Thyroid gland (tissue), 4 donors: Measurements from ENCODE around the gene GRPEL1. TPM values are rescaled to one million over a fixed set of nuclear protein-coding genes. Genes with fewer than 3 reads are reported as not detected.

Experiments used
- DNase-seq, 2 donors: peaks; one replicate each; pipeline ENCODE4 v3.0.0-alpha.2; 2019
- H3K27ac ChIP-seq, 3 donors: fragments of 200-600 bp; sonication (generic); 1 replicate in 2 of 3; 2 replicates in 1 of 3; pipeline ENCODE4 v1.5.1; 2016 to 2019; ENCODE audit warnings: mild to moderate bottlenecking in 1 of 3, moderate library complexity in 1 of 3
- H3K27me3 ChIP-seq: fragments of 200-600 bp; sonication (generic); one replicate; pipeline ENCODE4 v1.5.1; 2019
- H3K36me3 ChIP-seq, 2 donors: fragments of 200-600 bp; sonication (generic); one replicate each; pipeline ENCODE4 v1.5.1; 2016 to 2019
- H3K4me1 ChIP-seq, 2 donors: fragments of 200-600 bp; sonication (generic); one replicate each; pipeline ENCODE4 v1.5.1; 2017 to 2019
- H3K4me3 ChIP-seq, 3 donors: fragments of 200-600 bp; sonication (generic); replicated peaks in 1 of 3; 1 replicate in 2 of 3; 2 replicates in 1 of 3; pipeline ENCODE4 v1.5.1; 2016; ENCODE audit warnings: mild to moderate bottlenecking in 1 of 3
- H3K9me3 ChIP-seq: fragments of 200-600 bp; sonication (generic); one replicate; pipeline ENCODE4 v1.5.1; 2017
- CTCF ChIP-seq, 6 experiments: fragments of 200-600 bp in 3 of 6; fragments of 450-650 bp in 3 of 6; sonication (generic) in 3 of 6; IDR thresholded peaks; one replicate each; pipeline ENCODE4 v1.5.1; 2016 to 2019; ENCODE audit warnings: antibody characterized with exemption in 6 of 6, mild to moderate bottlenecking in 2 of 6, inconsistent platforms in 1 of 6, moderate library complexity in 1 of 6
- POLR2A ChIP-seq, 2 donors: fragments of 450-650 bp; IDR thresholded peaks; one replicate each; pipeline ENCODE4 v1.6.1; 2017; ENCODE audit warnings: antibody characterized with exemption in 2 of 2, mild to moderate bottlenecking in 2 of 2, moderate library complexity in 1 of 2
- WGBS, 2 donors: methylation state at CpG; one replicate each; pipeline ENCODE4 v1.1.5; 2017; 5-methylcytosine and 5-hydroxymethylcytosine counted together
- intact Hi-C: fragments of 100-400 bp; cut with DNase I; formaldehyde crosslinking; loops from one replicate; pipeline ENCODE4 v1.15.1; 2023
- total RNA-seq, 4 donors: library from RNA; depleted of rRNA; stranded (reverse); fragments of >200 nt; gene quantifications; one replicate each; pipeline ENCODE4 v1.2.3, GENCODE V29; 2016

GRPEL1 gene
- total RNA-seq, 4 donors from 2014 or later: 13.4 to 21.9 (median 17.5) TPM

- intact Hi-C loops: loop anchor here (10.0 kb wide), 1 partner anchor 171 kb away; the partner anchor contains the start of gene TBC1D14
- Histone ChIP-seq H3K9me3 (no peaks in the 10 kb centered on the region), H3K4me1 (no peaks in the 10 kb centered on the region), H3K4me3 (no peak overlapping the region), H3K27me3 (no peaks in the 10 kb centered on the region), H3K27ac (no peak overlapping the region), H3K36me3 (no peaks in the 10 kb centered on the region)
- WGBS, 2 donors: 82 to 88% methylated on average over 20 to 23 of the region's 25 CpGs
- DNase-seq: no peak
- TF ChIP-seq POLR2A (IDR thresholded peaks at IDR 0.05) (no peak), CTCF (IDR thresholded peaks at IDR 0.05) (no peak)
These were observed 8.3 kb upstream of the GRPEL1 start for GRCh38 chr4:7075962-7076695.

GRCh38 chr4:7074426-7074825, 6.6 kb upstream of the GRPEL1 start:
- intact Hi-C loops: loop anchor here (5.0 to 10.0 kb wide), 2 partner anchors 42 to 170 kb away; partner anchors contain the start of gene TBC1D14
- no peaks in the 10 kb centered on the region for H3K9me3 ChIP-seq

GRCh38 chr4:7073526-7074390, 5.9 kb upstream of the GRPEL1 start:
- Histone ChIP-seq H3K4me3 (no peak overlapping the region), H3K27me3 (no peaks in the 10 kb centered on the region), H3K9me3 (no peaks in the 10 kb centered on the region), H3K36me3 (no peaks in the 10 kb centered on the region), H3K27ac (no peak overlapping the region), H3K4me1 (peaks cover 4% of the 10 kb centered on the region in 2 donors)
- intact Hi-C loops: loop anchor here (5.0 to 10.0 kb wide), 2 partner anchors 41 to 169 kb away; partner anchors contain the start of gene TBC1D14
- no peak for TF ChIP-seq CTCF (IDR thresholded peaks at IDR 0.05)
- no peak for TF ChIP-seq POLR2A (IDR thresholded peaks at IDR 0.05)
- peak; percentile 17 to 30 for DNase-seq
- WGBS, 2 donors: 77 to 79% methylated on average over 10 to 18 of the region's 18 CpGs

More at GRCh38 chr4:7074426-7074825, 6.6 kb upstream of the GRPEL1 start:
- Histone ChIP-seq H3K27ac (no peak overlapping the region), H3K4me3 (no peak overlapping the region), H3K36me3 (no peaks in the 10 kb centered on the region), H3K4me1 (no peaks in the 10 kb centered on the region), H3K27me3 (no peaks in the 10 kb centered on the region)
- WGBS, 2 donors: 87 to 95% methylated on average over 6 to 9 of the region's 9 CpGs
- TF ChIP-seq CTCF (IDR thresholded peaks at IDR 0.05): no peak
- TF ChIP-seq POLR2A (IDR thresholded peaks at IDR 0.05): no peak
- DNase-seq: no peak

- no peak overlapping the region for H3K27ac ChIP-seq
- DNase-seq: no peak
- peaks cover 5 to 6% of the 10 kb centered on the region in 2 donors for H3K4me1 ChIP-seq
- 92 to 93% methylated on average over 12 to 14 of the region's 14 CpGs for WGBS, 2 donors
- intact Hi-C loops: loop anchor here (5.0 to 10.0 kb wide), 2 partner anchors 41 to 168 kb away; partner anchors contain the start of gene TBC1D14
- no peak for TF ChIP-seq POLR2A (IDR thresholded peaks at IDR 0.05)
- no peaks in the 10 kb centered on the region for H3K9me3 ChIP-seq
- no peak overlapping the region for H3K4me3 ChIP-seq
- no peaks in the 10 kb centered on the region for H3K27me3 ChIP-seq
- H3K36me3 ChIP-seq: no peaks in the 10 kb centered on the region
These were observed 5.2 kb upstream of the GRPEL1 start for GRCh38 chr4:7073059-7073458.

- H3K27me3 ChIP-seq: no peaks in the 10 kb centered on the region
- intact Hi-C loops: loop anchor here (2.0 to 10.0 kb wide), 3 partner anchors 39 to 350 kb away; partner anchors contain the start of gene TBC1D14
- no peaks in the 10 kb centered on the region for H3K9me3 ChIP-seq
- H3K4me1 ChIP-seq: peaks cover 16 to 18% of the 10 kb centered on the region in 2 donors
- no peaks in the 10 kb centered on the region for H3K36me3 ChIP-seq
- 39 to 49% methylated on average over 22 of the region's 23 CpGs for WGBS, 2 donors
- no peak overlapping the region for H3K4me3 ChIP-seq
- no peak overlapping the region for H3K27ac ChIP-seq
- TF ChIP-seq CTCF (IDR thresholded peaks at IDR 0.05) (peak; percentile 96 to 99 (median 98)), POLR2A (IDR thresholded peaks at IDR 0.05) (no peak)
- peak; percentile 90 to 91 for DNase-seq
These were observed 3.1 kb upstream of the GRPEL1 start for GRCh38 chr4:7070729-7071511.
